HFF-Myc (cell line): ENCODE data around the gene NUCB2.
"Not testable (repeated sequence)": the region's sequence is repeated elsewhere in the genome, so short reads cannot be mapped to it uniquely, and the experiment has no call there.

Experiments
- DNase-seq: peaks from one replicate; pipeline ENCODE4 v3.0.0-alpha.2; 2011; ENCODE audit warnings: low read depth; ENCODE audit errors: extremely low read depth
- H3K4me3 ChIP-seq: replicated peaks from 2 replicates; pipeline ENCODE4 v1.5.1; 2011; ENCODE audit warnings: low read depth, mild to moderate bottlenecking, control low read depth, low read length
- CTCF ChIP-seq: IDR thresholded peaks from 2 replicates; pipeline ENCODE4 v1.5.1; 2012; ENCODE audit warnings: mild to moderate bottlenecking, low read depth, low read length, control low read depth; ENCODE audit errors: missing control alignments

Gene NUCB2

GRCh38 chr11:17276236-17277023 lies at the start of gene NUCB2:
TSS of gene NUCB2 (plus strand) at chr11:17276739. CDS start at chr11:17295324, 18,585 bp downstream.
- DNase-seq: peak; percentile 66
- TF ChIP-seq CTCF: no peak
- H3K4me3 ChIP-seq: peak within 1 kb of the TSS; percentile 71

- H3K4me3 ChIP-seq, DNase-seq: not testable (repeated sequence)
These were observed 48.2 kb upstream of the NUCB2 start for GRCh38 chr11:17228186-17228925.

GRCh38 chr11:17229481-17230152 lies 46.9 kb upstream of the NUCB2 start:
- no peak for DNase-seq
- no peak overlapping the region for H3K4me3 ChIP-seq
- no peak for TF ChIP-seq CTCF

DNA sequence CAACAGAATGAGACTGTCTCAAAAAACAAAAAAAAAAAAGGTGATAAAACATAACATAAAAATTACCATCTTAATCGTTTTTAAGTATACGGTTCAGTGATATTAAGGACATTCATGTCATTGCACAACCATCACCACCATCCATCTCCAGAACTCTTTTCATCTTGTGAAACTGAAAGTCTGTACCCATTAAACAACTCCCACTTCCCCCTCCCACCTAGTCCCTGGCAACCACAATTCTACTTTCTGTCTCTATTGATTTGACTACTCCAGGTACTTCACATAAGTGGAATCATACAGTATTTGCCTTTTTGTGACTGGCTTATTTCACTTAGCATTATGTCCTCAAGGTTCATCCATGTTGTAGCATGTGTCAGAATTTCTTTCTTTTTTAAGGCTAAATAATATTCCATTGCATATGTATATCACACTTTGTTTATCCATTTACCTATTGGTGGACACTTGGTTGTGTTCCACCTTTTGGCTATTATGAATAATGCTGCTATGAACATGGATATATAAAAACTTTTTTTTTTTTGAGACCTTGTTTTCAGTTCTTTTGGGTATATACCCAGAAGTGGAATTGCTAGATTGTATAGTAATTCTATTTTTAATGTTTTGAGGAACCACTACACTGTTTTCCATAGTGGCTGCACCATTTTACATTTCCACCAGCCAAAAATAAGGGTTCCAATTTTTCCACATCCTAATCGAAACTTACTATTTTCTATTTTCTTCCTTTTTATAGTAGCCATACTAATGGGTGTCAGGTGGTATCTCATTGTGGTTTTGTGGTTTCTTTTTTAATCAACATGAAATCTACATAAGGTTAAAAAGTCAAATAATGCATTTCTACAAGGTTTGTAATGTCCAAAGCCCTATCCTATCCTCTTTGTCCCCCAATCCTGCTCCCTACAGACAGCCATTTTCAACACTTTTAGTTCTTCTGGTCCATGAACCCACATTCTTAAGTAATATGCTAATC lies 45.4 kb upstream of the NUCB2 start:
- TF ChIP-seq CTCF: no peak
- DNase-seq: no peak
- no peak overlapping the region for H3K4me3 ChIP-seq

DNA sequence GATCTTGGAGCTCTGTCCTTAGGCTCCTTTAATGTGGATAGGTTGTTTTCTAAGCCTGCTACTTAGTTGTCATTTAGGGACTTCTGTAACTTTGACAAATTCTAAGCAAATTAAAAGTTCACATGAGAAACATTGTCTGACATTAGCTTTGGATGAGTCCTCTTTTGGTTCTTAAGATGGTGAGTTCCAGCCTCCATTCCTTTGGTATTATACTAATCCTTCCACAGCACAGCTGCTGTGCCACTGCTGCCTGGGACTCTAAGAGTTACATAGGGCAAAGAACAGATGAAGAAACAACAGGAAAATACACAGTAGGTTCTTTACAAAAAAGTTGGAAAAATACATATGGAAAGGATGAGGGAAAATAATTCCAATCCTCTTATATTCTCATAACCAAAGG lies 43.4 kb upstream of the NUCB2 start:
- no peak overlapping the region for H3K4me3 ChIP-seq
- no peak for DNase-seq
- TF ChIP-seq CTCF: no peak

- H3K4me3 ChIP-seq: no peak overlapping the region
- no peak for TF ChIP-seq CTCF
- no peak for DNase-seq
These were observed 38.2 kb upstream of the NUCB2 start for GRCh38 chr11:17238377-17238776.

GRCh38 chr11:17239927-17240326 lies 36.6 kb upstream of the NUCB2 start:
- not testable (repeated sequence) for H3K4me3 ChIP-seq, DNase-seq
